DMS79 treated with DMSO at 0.1 percent for 48 hours (cell line): ENCODE measurements around the gene FADD.

Experiments used
- DNase-seq: peaks from one replicate; lab custom pipeline; 2025; lab: John Stamatoyannopoulos, UW

FADD gene, protein sequence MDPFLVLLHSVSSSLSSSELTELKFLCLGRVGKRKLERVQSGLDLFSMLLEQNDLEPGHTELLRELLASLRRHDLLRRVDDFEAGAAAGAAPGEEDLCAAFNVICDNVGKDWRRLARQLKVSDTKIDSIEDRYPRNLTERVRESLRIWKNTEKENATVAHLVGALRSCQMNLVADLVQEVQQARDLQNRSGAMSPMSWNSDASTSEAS

DNA sequence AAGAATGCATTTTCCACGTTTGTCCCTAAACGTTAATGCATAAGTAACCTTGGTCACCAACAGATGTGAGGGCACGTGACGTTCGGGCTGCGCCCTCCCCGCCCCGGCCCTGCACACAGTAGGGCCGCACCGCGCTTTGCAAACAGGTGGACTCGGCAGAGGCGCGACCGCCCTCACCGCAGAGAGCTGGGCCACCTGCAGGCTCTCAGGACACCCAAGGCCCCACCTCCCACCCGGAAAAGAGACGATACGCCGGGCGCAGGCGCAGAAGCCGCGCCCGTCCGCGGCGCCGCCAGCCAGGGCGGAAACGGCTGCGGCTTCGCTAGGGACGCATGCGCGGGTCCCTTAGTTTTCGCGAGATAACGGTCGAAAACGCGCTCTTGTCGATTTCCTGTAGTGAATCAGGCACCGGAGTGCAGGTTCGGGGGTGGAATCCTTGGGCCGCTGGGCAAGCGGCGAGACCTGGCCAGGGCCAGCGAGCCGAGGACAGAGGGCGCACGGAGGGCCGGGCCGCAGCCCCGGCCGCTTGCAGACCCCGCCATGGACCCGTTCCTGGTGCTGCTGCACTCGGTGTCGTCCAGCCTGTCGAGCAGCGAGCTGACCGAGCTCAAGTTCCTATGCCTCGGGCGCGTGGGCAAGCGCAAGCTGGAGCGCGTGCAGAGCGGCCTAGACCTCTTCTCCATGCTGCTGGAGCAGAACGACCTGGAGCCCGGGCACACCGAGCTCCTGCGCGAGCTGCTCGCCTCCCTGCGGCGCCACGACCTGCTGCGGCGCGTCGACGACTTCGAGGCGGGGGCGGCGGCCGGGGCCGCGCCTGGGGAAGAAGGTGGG lies at the start of gene FADD:
Gene FADD (plus strand): TSS at position 377 of the 831 bp plus-strand sequence. CDS start 164 bp downstream, at position 541.
- peak; percentile 90 for DNase-seq

DNA sequence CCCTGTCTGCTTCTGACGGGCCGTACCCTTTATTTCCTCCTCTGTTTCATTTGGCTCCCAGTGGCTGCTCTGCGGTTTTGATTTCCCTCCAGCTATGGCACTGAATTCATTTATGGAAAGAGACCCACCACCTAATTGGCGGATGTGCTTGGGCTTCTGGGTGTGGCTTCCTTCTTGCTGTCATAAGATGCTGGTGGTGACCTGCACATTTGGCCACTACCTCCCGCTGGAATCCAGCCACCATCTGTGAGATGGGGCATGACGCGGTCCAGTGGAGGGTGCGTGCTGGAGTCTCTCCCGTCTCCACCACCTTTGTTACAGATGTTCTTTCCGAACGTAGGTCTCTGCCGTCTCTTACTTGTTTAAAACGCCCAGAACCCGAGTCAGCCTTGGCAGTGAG lies 47.7 kb upstream of the FADD start:
- no peak for DNase-seq

DNA sequence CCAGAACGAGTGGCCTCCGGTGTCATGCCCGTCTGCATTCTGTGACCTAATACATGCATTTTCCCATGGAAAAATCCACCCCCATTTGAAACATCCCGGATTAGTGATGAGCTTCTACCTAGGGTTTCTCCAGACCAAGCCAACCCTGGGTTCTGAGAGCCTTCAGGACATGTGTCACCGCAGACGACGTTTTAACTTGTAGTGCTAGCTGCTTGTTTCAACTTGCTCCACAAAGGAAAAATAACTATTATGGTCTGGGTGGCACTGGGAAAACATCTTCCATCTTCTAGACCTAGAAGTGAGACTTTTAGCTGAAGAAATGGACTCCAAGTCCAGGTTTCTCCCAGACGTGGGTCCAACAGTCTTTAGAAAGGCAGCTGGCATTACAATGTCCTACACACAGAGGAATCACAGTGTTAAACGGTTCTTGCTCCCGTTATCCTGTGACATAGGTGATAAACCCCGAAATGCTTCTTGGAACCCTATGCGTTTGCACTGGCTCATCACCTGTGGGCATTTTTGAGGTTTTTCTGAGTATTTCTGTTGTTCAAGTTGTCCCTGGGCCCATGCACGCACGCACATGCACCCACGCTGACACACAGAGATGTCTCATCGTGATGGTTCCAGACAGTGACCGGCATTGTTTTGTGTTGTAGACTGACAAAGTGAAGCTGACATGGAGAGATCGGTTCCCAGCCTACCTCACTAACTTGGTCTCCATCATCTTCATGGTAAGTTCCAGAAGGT lies 46.6 kb upstream of the FADD start:
- DNase-seq, result no peak

GRCh38 chr11:70158201-70158600 lies 44.9 kb upstream of the FADD start:
- DNase-seq, result no peak

- no peak for DNase-seq
Measured at GRCh38 chr11:70158757-70159389, 44.2 kb upstream of the FADD start.

DNA sequence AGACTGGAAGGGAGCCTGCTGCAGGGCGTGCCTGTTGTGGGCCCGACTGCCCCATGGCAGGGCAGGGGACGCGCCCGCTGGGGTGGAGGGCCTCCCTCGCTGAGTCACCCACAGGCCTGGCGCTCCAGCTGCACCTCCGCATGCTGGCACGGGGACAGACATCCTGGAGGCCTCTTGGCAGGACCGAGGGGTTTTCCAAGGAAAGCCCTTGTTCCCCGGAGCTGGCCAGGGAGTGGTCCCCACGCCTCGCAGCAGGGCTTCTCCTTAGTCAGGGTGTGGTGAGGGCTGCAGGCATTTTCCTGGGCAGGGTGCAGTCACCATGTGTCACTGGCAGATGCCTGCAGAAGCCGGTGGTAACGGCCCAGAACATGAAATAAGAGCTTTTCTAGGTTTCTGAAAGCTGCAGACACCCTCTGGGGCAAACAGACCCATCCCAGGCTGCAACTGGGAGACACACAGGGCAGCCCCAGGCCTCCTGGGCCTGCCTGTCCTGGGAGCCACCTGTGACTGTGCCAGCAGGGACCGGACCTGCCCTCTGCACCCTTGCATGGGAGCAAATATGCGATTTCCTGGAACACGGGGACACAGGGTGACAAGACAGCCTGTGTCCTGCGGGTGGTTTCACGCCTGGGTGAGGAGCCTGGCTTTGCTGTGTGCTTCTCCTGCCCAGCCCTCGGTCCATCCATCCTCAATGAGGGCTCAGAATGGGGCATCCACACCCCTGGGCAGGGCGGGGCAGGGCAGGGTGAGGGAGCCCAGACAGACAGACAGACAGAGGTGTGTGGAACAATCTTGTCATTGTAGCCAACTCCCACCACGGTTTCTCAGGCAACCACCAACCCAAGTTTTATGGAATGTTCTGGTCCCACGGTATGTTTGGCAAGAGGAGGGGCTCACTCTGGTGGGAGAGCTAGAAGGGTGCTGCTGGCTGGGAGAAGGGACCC lies 43.2 kb upstream of the FADD start:
- no peak for DNase-seq

DNA sequence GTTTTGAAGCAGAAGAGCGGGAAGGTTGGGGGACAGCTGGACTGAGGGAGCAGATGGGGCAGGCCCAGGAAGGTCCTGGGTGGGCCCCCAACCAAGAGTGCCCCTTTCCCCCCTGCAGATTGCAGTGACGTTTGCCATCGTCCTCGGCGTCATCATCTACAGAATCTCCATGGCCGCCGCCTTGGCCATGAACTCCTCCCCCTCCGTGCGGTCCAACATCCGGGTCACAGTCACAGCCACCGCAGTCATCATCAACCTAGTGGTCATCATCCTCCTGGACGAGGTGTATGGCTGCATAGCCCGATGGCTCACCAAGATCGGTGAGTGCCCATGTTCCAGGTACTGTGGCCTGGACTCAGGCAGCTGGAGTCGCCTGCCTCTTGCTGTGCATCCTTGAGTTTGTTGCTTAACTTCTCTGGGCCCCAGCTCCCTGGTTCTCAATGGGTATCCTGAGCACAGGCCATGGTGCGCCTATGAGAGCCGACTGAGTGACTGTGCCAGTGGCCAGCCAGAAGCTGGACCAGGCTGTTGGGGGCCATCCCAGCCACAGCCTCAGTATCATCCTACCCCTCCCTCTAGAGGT lies 42.0 kb upstream of the FADD start:
- no peak for DNase-seq

DNA sequence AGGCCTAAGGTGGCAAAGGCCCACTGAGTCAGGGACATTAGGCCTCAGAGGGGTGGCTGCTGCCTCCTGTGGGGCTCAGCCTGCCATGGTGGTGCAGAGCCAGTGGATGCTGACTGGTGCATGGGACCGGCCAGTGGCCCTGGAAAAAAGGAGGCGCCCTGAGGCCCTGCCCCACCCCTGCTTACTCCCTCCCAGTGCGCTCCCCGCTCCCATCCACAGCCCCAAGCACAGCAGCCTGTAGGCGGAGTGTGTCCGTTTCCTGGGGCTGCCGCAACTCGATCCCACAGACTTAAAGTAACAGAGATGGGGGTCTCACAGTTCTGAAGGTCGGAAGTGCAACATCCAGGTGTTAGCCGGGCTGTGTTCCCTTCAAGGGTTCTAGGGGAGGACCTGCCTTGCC lies 38.4 kb upstream of the FADD start:
- no peak for DNase-seq

GRCh38 chr11:70167120-70167519 lies 36.0 kb upstream of the FADD start:
- DNase-seq, result no peak

DNA sequence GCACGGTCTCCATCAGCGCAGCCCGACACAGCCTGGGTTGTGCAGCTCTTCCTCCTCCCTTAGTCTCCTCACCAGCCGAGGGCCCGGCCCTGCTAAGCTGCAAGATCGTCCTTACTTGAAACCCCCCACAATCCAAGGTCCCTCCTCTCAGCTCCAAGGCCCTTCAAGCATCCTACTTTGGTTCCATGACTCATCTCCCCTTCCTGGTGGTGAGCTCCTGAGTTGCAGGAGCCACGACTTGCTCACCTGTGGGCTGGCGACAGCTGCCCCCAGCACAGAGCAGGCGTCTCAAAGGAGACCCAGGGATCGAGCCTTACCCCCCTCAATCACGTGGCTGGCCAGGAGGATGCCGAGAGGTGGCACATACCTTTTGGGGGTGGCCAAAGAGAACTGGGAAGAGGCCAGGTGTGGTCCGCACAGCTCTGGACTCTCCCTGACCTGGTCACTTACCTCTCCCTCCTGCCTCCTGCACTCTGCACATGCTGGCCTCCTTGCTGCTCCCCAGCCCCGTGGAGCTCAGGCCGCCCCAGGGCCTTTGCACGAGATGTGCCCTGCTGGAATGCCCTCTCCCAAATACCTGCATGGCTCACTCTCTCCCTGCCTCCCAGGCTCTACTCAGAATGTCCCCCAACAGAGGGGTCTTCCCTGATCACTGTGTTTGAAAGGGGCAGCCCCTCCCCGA lies 35.2 kb upstream of the FADD start:
- no peak for DNase-seq

- DNase-seq, result no peak
Measured at GRCh38 chr11:70168405-70168754, 34.7 kb upstream of the FADD start.

- DNase-seq, result no peak
Measured at GRCh38 chr11:70169127-70169526, 34.0 kb upstream of the FADD start.

DNA sequence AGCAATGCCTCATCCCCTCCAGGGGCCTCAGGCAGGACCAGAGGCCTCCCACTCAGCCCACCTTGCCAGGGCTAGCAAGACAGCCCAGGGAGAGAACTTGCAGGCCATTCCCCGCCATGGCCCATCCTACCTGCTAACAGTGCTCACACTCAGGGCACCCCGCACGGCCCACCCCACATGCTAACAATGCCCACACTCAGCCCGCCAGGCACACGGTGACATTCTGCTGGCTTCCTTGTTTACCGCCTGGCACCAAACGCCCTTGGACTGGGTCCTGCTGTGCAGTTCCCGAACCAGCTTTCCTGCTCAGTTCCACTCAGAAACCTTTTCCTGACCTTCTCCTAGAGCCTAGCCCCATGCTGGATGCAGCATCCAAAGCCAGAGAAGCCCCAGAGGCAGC lies 33.5 kb upstream of the FADD start:
- DNase-seq, result no peak

DNA sequence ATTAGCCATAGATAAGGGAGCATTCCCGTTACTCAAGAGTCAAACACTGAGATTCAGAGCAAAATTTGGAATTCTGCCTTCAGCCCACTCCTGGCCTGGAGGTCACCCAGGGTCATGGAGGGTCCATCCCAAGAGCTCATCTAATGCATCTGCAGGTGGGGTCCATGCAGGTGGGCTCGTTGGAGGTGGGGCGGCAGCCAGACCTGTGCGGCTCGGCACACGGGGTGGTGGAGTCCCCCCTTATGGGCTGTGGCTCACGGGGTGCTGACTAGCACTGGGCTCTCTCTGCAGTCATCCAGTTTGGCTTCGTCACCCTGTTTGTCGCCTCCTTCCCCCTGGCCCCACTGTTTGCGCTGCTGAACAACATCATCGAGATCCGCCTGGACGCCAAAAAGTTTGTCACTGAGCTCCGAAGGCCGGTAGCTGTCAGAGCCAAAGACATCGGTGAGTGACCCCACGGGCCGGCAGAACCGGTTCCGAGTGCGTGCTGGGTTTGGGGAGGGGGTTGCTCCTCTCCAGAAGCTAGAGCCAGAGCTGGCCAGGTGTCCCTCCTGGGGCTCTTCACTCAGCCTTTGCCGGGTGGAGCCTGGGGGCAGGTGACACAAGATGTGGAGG lies 32.4 kb upstream of the FADD start:
- no peak for DNase-seq

DNA sequence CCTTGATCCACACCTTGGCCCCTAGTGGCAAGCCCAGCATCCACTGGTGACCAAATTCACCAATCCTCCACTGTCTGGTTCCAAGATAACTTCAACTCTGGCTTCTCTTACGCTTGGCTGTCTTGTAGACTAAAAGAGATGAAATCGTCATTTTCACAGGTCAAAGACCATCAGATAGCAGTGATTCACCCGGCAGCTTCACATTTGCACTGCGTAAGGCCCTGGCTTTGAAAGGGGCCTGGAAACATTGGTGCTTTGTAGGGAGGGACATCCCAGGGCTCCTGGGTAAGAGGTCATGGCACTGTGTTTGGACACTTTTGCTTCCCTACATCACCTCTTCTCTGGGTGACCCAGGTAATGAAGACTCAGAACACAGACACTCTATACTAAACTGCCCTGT lies 30.1 kb upstream of the FADD start:
- no peak for DNase-seq

GRCh38 chr11:70174547-70175235 lies 28.4 kb upstream of the FADD start:
- peak; percentile 60 for DNase-seq

GRCh38 chr11:70175236-70175698 lies 27.8 kb upstream of the FADD start:
- no peak for DNase-seq

DNA sequence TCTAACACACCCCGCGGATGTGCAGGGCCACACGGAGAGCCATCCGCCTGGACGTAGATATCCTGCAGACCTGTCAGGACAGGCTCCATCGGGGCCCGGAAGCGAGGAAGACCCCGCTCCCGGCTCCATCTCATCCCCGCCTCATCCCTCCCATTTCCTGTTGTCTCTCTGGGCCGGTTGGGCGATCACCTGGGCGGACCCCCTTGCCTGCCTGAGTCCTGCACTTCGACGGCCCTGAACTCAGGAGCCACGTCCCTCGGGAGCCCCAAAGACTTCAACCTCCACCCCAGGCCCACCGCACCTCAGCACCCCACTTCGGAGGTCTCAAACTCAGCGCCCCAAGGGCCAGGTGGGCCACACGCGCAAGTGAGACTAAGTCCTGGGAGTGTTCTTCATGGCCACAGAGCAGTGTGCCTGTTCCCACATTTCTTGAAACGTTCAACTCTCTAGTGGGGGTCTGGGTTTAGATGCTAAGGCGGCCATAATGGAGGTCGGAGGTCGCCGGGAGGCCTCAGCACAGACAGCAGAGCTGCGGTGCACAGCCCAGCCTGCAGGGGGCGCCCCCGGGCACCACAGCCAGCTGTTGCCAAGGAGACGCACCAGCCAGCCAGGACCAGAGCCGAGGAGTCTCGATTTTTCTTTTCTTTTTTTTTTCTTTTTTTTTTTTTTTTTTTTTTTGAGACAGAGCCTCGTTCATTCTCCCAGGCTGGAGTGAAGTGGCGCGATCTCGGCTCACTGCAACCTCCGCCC lies 26.0 kb upstream of the FADD start:
- DNase-seq, result no peak

DNA sequence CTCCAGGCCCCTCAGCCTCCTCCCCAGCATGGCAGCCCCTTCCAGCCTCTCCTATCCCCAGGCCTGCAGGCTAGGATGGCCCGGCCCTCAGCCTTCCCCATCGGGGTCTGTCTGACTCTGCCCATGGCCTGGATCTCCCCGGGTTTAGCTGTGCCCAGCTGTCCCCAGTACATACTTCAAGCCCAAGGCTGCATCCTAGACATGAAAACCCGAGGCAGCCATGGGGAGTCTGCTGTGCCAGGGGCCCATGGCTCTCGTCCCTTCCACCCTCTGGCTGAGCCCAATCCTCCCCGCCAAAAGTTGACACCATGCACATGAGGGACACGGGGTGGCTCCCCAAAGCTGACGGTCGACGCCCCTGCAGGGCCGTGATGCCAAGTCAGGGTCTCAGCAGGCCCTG lies 22.2 kb upstream of the FADD start:
- DNase-seq, result no peak
